ENCODE results near the gene RAMACL.

- TF ChIP-seq EZH2phosphoT487 (IDR thresholded peaks at IDR 0.05; ENCODE audit: low read depth), result no peak
- TF ChIP-seq, protein P1, sequence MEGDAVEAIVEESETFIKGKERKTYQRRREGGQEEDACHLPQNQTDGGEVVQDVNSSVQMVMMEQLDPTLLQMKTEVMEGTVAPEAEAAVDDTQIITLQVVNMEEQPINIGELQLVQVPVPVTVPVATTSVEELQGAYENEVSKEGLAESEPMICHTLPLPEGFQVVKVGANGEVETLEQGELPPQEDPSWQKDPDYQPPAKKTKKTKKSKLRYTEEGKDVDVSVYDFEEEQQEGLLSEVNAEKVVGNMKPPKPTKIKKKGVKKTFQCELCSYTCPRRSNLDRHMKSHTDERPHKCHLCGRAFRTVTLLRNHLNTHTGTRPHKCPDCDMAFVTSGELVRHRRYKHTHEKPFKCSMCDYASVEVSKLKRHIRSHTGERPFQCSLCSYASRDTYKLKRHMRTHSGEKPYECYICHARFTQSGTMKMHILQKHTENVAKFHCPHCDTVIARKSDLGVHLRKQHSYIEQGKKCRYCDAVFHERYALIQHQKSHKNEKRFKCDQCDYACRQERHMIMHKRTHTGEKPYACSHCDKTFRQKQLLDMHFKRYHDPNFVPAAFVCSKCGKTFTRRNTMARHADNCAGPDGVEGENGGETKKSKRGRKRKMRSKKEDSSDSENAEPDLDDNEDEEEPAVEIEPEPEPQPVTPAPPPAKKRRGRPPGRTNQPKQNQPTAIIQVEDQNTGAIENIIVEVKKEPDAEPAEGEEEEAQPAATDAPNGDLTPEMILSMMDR (IDR thresholded peaks at IDR 0.05; ENCODE audit: low read depth, low read length), result no peak
Measured at GRCh38 chr6:166556863-166557322, 29.6 kb downstream of the RAMACL start.

Measured in OCI-LY3 (cell line).